Karpas-422 (cell line): Measurements from ENCODE around the gene MRPL37. TPM values are rescaled to one million over a fixed set of nuclear protein-coding genes. Genes with fewer than 3 reads are reported as not detected.

Source experiments
- DNase-seq: peaks from one replicate; pipeline ENCODE4 v3.0.0-alpha.2; 2015
- H2AFZ ChIP-seq: fragments of 200-600 bp; sonication (generic); 2 replicates; pipeline ENCODE4 v1.6.1; 2014; ENCODE audit warnings: antibody characterized with exemption, low read length, mixed read lengths
- H3K27ac ChIP-seq: fragments of 200-600 bp; sonication (generic); 2 replicates; pipeline ENCODE4 v1.5.1; 2014; ENCODE audit warnings: mild to moderate bottlenecking, low read length, moderate library complexity
- H3K27me3 ChIP-seq: fragments of 200-600 bp; sonication (generic); 2 replicates; pipeline ENCODE4 v1.6.1; 2014; ENCODE audit warnings: low read length, mixed read lengths
- H3K36me3 ChIP-seq: fragments of 200-600 bp; sonication (generic); 2 replicates; pipeline ENCODE4 v1.6.1; 2014; ENCODE audit warnings: low read length, mixed read lengths; ENCODE audit not compliant: insufficient read depth
- H3K4me1 ChIP-seq: fragments of 200-600 bp; sonication (generic); 2 replicates; pipeline ENCODE4 v1.6.1; 2014; ENCODE audit warnings: mild to moderate bottlenecking, low read length, mixed read lengths
- H3K4me2 ChIP-seq: fragments of 200-600 bp; sonication (generic); 2 replicates; pipeline ENCODE4 v1.6.1; 2014; ENCODE audit warnings: low read length, low read depth, mild to moderate bottlenecking; ENCODE audit not compliant: poor library complexity, severe bottlenecking
- H3K4me3 ChIP-seq: fragments of 200-600 bp; sonication (generic); 2 replicates; pipeline ENCODE4 v1.5.1; 2014; ENCODE audit warnings: mild to moderate bottlenecking, antibody characterized with exemption, low read length, mixed read lengths
- H3K79me2 ChIP-seq: fragments of 200-600 bp; sonication (generic); 2 replicates; pipeline ENCODE4 v1.6.1; 2014; ENCODE audit warnings: mild to moderate bottlenecking, low read length, mixed read lengths
- H3K9ac ChIP-seq: fragments of 200-600 bp; sonication (generic); 2 replicates; pipeline ENCODE4 v1.6.0; 2014; ENCODE audit warnings: low read length
- H3K9me2 ChIP-seq: fragments of 200-600 bp; sonication (generic), shearing (Covaris generic); replicated peaks from 2 replicates; pipeline ENCODE4 v1.6.0; 2014; ENCODE audit warnings: mild to moderate bottlenecking, low read length, moderate library complexity; ENCODE audit not compliant: insufficient read depth
- H3K9me3 ChIP-seq: fragments of 300-700, 200-600 bp; sonication (generic); 2 replicates; pipeline ENCODE4 v1.6.1; 2014; ENCODE audit warnings: low read length, mixed read lengths
- H4K20me1 ChIP-seq: fragments of 200-600 bp; sonication (generic); 2 replicates; pipeline ENCODE4 v1.6.1; 2014; ENCODE audit warnings: mild to moderate bottlenecking, antibody characterized with exemption, low read length, low read depth; ENCODE audit not compliant: insufficient read depth
- total RNA-seq: library from RNA; depleted of rRNA; stranded (reverse); fragments of >200 nt; shearing (Covaris generic); gene quantifications from 2 replicates; pipeline ENCODE4 v1.2.3, GENCODE V29; 2014; ENCODE audit warnings: low replicate concordance

MRPL37 gene
- total RNA-seq, 1 experiment from 2014 or later = 80.1 TPM

- Histone ChIP-seq H3K27me3 (no peaks in the 10 kb centered on the region), H3K4me2 (no peak overlapping the region), H3K4me1 (no peaks in the 10 kb centered on the region), H3K27ac (no peak overlapping the region), H3K4me3 (no peak overlapping the region), H3K9me2 (no peaks in the 10 kb centered on the region), H3K9ac (no peak overlapping the region), H3K79me2 (no peaks in the 10 kb centered on the region), H4K20me1 (no peaks in the 10 kb centered on the region), H3K36me3 (peaks cover 17% of the 10 kb centered on the region; the same call in 1 of the 2 replicates), H3K9me3 (no peaks in the 10 kb centered on the region), H2AFZ (no peak overlapping the region)
- DNase-seq = no peak
Observed at GRCh38 chr1:54219688-54220003, 19.7 kb downstream of the MRPL37 start.

GRCh38 chr1:54220004-54220811, 20.2 kb downstream of the MRPL37 start:
- H3K27ac ChIP-seq = no peak overlapping the region
- DNase-seq = no peak
- peaks cover 15% of the 10 kb centered on the region; the same call in 1 of the 2 replicates for H3K36me3 ChIP-seq
- no peaks in the 10 kb centered on the region for H3K27me3 ChIP-seq
- no peak overlapping the region for H2AFZ ChIP-seq
- H3K79me2 ChIP-seq = no peaks in the 10 kb centered on the region
- no peak overlapping the region for H3K4me2 ChIP-seq
- no peak overlapping the region for H3K4me3 ChIP-seq
- no peak overlapping the region for H3K9ac ChIP-seq
- H3K9me3 ChIP-seq = no peaks in the 10 kb centered on the region
- no peaks in the 10 kb centered on the region for H3K4me1 ChIP-seq
- no peaks in the 10 kb centered on the region for H4K20me1 ChIP-seq
- H3K9me2 ChIP-seq = no peaks in the 10 kb centered on the region

DNA sequence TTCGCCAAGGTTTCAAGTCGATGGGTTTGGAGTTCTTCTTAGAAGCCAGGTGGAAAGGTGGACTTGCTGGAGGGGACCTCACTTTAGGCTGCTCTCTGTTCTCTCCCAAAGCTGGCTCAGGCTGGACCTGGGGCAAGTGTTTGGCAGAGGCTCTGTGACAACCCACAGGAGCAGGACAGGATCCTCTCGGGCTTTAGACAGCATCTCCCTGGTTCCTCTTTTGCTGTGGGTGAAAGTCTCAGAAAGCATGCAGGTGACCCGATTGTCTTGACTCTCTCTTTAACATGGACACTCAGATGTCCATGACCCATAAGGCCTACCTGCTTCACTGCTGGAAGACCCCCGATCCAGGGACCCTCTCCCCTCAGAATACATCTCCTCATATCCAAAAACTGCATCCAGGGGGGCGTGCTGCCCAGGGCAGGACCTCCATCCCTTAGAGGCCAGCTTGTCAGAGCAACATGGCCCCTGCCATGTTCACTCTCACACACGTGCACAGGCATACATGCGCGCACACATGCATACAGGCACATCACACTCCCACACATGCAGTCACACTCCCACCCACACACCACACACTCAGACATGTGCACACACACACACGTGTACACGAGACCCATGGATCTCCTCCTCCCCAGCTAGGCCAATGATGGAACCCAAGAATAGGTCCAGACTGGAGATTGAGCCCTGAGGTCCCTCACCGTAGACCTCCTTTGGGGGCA, 21.3 kb downstream of the MRPL37 start:
- no peak overlapping the region for H3K4me3 ChIP-seq
- peaks cover 8% of the 10 kb centered on the region; the same call in 1 of the 2 replicates for H3K36me3 ChIP-seq
- DNase-seq = no peak
- no peaks in the 10 kb centered on the region for H3K27me3 ChIP-seq
- no peaks in the 10 kb centered on the region for H3K4me1 ChIP-seq
- no peaks in the 10 kb centered on the region for H3K79me2 ChIP-seq
- H3K9me2 ChIP-seq = no peaks in the 10 kb centered on the region
- H3K27ac ChIP-seq = no peak overlapping the region
- no peak overlapping the region for H2AFZ ChIP-seq
- no peaks in the 10 kb centered on the region for H3K9me3 ChIP-seq
- no peak overlapping the region for H3K9ac ChIP-seq
- H3K4me2 ChIP-seq = no peak overlapping the region
- no peaks in the 10 kb centered on the region for H4K20me1 ChIP-seq

- H4K20me1 ChIP-seq = no peaks in the 10 kb centered on the region
- no peaks in the 10 kb centered on the region for H3K79me2 ChIP-seq
- no peak overlapping the region for H3K4me3 ChIP-seq
- no peak overlapping the region for H3K4me2 ChIP-seq
- H3K9ac ChIP-seq = no peak overlapping the region
- no peaks in the 10 kb centered on the region for H3K9me2 ChIP-seq
- no peaks in the 10 kb centered on the region for H3K27me3 ChIP-seq
- H2AFZ ChIP-seq = no peak overlapping the region
- H3K36me3 ChIP-seq = peaks cover 8% of the 10 kb centered on the region; the same call in 1 of the 2 replicates
- DNase-seq = no peak
- H3K9me3 ChIP-seq = no peaks in the 10 kb centered on the region
- H3K4me1 ChIP-seq = no peaks in the 10 kb centered on the region
- no peak overlapping the region for H3K27ac ChIP-seq
Observed at GRCh38 chr1:54221867-54222484, 22.0 kb downstream of the MRPL37 start.

DNA sequence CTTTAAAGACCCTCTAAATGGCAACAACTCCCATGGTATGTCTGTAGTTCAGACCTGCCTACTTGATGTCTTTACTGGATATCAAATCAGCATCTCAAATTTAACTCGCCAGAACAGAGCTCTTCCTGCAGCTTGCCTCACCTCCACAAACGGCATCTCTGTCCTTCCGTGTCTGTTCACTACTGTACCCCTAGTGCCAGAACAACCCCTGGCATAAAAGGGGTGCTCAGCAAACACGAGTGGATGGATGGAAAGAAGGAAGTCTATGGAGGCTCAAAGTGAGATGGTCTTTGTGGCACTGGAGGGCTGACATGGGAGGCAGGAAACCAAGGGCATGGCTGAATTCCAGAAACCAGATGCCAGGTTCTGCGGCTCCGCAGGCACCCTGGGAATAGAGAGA, 22.7 kb downstream of the MRPL37 start:
- no peak overlapping the region for H3K9ac ChIP-seq
- peaks cover under 1% of the 10 kb centered on the region; the same call in 1 of the 2 replicates for H3K36me3 ChIP-seq
- no peaks in the 10 kb centered on the region for H3K9me2 ChIP-seq
- no peaks in the 10 kb centered on the region for H3K4me1 ChIP-seq
- no peak overlapping the region for H2AFZ ChIP-seq
- no peak for DNase-seq
- no peaks in the 10 kb centered on the region for H3K27me3 ChIP-seq
- H3K4me2 ChIP-seq = no peak overlapping the region
- H3K9me3 ChIP-seq = no peaks in the 10 kb centered on the region
- no peak overlapping the region for H3K27ac ChIP-seq
- no peaks in the 10 kb centered on the region for H3K79me2 ChIP-seq
- no peaks in the 10 kb centered on the region for H4K20me1 ChIP-seq
- H3K4me3 ChIP-seq = no peak overlapping the region

DNA sequence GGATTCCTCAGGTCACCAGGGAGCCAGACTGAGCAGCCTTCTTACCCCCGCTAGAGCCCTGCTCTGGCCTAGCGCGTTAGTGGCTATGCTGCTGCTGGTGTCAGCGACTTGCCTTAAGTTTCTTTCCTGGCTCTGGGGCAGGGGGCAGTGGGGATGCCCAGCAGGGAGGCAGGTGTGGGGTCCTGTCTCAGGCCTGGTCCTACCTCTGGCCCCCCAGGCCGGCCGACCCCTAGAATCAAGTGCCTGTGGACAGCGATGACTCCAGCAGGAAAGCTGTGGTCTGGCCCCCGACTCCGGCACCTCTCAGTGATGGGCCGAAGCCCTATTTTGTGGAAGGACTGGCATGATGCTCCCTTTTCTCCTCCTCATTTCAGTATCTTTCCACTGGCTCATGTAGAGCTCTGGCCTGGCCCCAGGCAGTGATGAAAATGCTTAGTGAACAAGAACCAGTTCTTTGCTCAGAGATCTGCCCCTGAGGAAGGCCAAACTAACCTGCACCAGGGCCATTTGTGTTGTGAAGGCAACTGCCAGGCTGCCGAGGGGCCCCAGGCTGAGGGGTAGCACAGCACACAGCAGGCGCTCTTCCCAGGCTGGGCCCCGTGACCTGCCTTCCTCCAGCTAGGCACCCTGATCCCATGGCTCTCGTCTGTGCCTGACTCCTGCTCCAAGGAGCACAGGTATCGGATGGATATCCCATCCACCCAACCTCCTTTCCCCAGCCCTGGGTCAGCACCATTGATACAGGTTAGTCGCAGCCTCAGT, 23.7 kb downstream of the MRPL37 start:
- H2AFZ ChIP-seq = no peak overlapping the region
- no peak overlapping the region for H3K4me2 ChIP-seq
- DNase-seq = no peak
- H4K20me1 ChIP-seq = no peaks in the 10 kb centered on the region
- H3K9me2 ChIP-seq = no peaks in the 10 kb centered on the region
- no peaks in the 10 kb centered on the region for H3K27me3 ChIP-seq
- H3K36me3 ChIP-seq = no peaks in the 10 kb centered on the region
- no peak overlapping the region for H3K4me3 ChIP-seq
- no peaks in the 10 kb centered on the region for H3K4me1 ChIP-seq
- H3K9ac ChIP-seq = no peak overlapping the region
- H3K9me3 ChIP-seq = no peaks in the 10 kb centered on the region
- H3K27ac ChIP-seq = no peak overlapping the region
- H3K79me2 ChIP-seq = no peaks in the 10 kb centered on the region

DNA sequence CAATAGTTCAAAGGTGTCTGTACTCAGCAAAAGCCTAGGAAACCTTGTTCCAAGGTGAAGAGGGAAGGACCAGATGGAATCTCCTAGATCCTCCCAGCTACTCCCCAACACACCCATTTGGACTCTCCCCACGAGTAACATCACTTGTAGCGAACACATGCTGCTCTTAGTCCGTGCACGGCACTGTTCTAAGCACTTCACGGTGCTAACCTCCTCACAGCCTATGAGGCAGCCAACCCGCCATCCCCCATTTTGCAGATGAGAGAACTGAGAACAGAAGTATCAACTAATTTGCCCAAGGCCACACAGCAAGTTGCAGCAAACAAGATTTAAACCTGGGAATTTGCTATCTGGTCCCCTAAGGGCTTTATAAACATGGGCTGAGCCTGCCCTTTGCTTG, 24.3 kb downstream of the MRPL37 start:
- Histone ChIP-seq H3K27me3 (no peaks in the 10 kb centered on the region), H3K9ac (no peak overlapping the region), H3K9me2 (no peaks in the 10 kb centered on the region), H3K4me1 (no peaks in the 10 kb centered on the region), H3K4me3 (no peak overlapping the region), H3K9me3 (no peaks in the 10 kb centered on the region), H3K79me2 (no peaks in the 10 kb centered on the region), H2AFZ (no peak overlapping the region), H3K36me3 (no peaks in the 10 kb centered on the region), H4K20me1 (no peaks in the 10 kb centered on the region), H3K4me2 (no peak overlapping the region), H3K27ac (no peak overlapping the region)
- no peak for DNase-seq

DNA sequence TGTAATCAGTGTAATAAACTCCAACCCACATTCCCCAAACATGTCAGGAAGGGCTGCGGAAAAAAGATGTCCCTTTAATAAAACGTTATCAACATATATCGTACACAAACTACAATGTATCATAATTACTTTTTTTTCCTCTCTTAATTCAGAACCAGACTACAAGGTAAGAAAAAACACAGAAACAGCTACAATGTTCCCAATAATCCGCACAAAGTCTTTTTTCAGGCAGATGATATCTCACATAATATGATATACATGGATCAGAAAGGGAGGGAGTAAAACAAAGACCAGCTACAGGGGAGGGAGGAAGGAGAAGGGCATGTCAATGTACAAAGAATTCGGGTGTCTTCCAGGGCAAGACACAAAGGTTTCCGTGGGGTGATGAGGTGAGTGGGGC, 25.4 kb downstream of the MRPL37 start:
- Histone ChIP-seq H3K9me3 (no peaks in the 10 kb centered on the region), H3K4me1 (no peaks in the 10 kb centered on the region), H3K79me2 (no peaks in the 10 kb centered on the region), H2AFZ (no peak overlapping the region), H3K9ac (no peak overlapping the region), H4K20me1 (no peaks in the 10 kb centered on the region), H3K9me2 (no peaks in the 10 kb centered on the region), H3K4me3 (no peak overlapping the region), H3K36me3 (no peaks in the 10 kb centered on the region), H3K27me3 (no peaks in the 10 kb centered on the region), H3K4me2 (no peak overlapping the region), H3K27ac (no peak overlapping the region)
- no peak for DNase-seq
